GM19438 (cell line): ENCODE data around the gene IGF1R.
"Not testable (repeated sequence)": the region's sequence is repeated elsewhere in the genome, so short reads cannot be mapped to it uniquely, and the experiment has no call there.

Experiments
- ATAC-seq: cut with Tn5 transposase; IDR thresholded peaks from one replicate; pipeline ENCODE4 v1.9.1; 2021; ENCODE audit warnings: low read depth; ENCODE audit not compliant: unreplicated experiment

IGF1R gene

GRCh38 chr15:98953000-98953787 lies 304.9 kb downstream of the IGF1R start:
- peak; percentile 46 for ATAC-seq

DNA sequence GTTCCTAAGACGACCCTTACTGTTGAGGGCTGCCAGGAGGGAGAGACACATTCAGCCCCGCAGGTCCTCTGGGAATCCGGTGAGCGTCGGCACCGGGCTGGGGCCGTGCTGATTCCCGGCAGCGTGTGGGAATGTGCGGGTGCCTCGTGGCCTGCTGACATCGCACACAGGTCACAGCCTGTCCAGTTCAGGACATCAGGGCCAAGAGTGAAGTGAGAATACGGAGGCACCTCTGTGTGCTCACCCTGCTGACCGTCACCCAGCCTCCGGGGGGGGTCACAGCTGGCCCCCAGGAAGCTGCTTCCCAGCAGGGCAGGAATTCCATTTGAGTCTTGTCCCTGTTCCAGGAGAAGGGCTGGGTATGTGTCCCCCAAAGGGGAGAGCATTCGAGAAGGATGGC lies 305.6 kb downstream of the IGF1R start:
- no peak for ATAC-seq

- no peak for ATAC-seq
These were observed 306.1 kb downstream of the IGF1R start for GRCh38 chr15:98954411-98954810.

GRCh38 chr15:98955331-98955730 lies 307.0 kb downstream of the IGF1R start:
- ATAC-seq = no peak

- ATAC-seq = no peak
These were observed 307.8 kb downstream of the IGF1R start for GRCh38 chr15:98955961-98956723.

GRCh38 chr15:98956796-98957553 lies 308.6 kb downstream of the IGF1R start:
- ATAC-seq = no peak

GRCh38 chr15:98957655-98958054 lies 309.3 kb downstream of the IGF1R start:
- ATAC-seq = no peak

GRCh38 chr15:98958076-98958475 lies 309.7 kb downstream of the IGF1R start:
- ATAC-seq = no peak

DNA sequence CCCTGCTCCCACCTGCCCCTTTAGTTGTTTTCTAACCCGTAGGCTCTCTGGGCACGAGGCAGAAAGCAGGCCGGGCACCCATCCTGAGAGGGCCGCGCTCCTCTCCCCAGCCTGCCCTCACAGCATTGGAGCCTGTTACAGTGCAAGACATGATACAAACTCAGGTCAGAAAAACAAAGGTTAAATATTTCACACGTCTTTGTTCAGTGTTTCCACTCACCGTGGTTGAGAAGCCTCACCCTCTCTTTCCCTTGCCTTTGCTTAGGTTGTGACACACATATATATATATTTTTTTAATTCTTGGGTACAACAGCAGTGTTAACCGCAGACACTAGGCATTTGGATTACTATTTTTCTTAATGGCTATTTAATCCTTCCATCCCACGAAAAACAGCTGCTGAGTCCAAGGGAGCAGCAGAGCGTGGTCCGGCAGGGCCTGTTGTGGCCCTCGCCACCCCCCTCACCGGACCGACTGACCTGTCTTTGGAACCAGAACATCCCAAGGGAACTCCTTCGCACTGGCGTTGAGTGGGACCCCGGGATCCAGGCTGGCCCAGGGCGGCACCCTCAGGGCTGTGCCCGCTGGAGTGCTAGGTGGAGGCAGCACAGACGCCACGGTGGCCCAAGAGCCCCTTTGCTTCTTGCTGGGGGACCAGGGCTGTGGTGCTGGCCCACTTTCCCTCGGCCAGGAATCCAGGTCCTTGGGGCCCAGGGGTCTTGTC lies 310.7 kb downstream of the IGF1R start:
- no peak for ATAC-seq

GRCh38 chr15:98959640-98960007 lies 311.3 kb downstream of the IGF1R start:
- ATAC-seq = no peak

- ATAC-seq = no peak
These were observed 312.3 kb downstream of the IGF1R start for GRCh38 chr15:98960555-98961050.

DNA sequence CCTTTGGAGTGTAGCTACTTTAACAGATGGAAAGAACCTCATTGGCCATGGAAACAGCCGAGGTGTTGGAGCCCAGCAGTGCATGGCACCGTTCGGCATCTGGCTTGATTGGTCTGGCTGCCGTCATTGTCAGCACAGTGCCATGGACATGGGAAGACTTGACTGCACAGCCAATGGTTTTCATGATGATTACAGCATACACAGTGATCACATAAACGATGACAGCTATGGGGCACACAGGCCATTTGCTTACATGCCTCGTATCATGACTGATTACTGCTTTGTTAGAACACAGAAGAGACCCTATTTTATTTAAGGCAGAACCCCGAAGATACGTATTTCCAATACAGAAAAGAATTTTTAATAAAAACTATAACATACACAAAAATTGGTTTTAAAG lies 315.1 kb downstream of the IGF1R start:
- no peak for ATAC-seq

DNA sequence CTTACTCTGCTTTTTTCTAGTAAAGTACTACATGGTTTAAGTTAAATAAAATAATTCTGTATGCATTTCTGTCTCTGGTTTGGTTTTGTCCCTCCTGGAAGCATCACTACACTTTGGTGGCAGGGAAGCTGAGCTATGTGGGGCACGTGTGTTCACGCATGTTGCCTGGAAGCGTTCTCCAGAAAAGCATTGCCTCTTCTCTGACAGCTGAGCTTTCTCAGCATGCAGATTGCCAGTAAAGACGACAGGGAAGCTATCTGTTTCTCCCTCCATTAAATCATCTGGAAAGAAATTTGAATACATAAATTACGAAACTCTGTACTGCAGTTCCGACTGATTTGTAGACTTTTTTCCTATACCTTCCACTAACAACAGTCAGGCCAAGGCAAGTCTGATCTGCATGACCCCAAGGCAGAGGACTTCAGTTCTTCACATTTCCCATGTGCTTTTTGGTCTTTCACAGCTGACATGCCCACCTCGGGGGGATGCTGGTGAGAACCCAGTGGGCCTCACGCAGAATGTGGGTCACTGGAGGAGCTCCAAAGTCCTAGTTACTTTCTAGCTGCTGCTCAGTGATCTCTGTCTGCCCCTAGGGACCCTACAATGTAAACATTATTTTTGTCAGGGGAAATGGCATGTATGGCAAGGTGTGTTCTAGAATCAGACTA lies 316.3 kb downstream of the IGF1R start:
- ATAC-seq = no peak

GRCh38 chr15:98965134-98965491 lies 316.8 kb downstream of the IGF1R start:
- ATAC-seq = not testable (repeated sequence)

GRCh38 chr15:98965597-98965996 lies 317.3 kb downstream of the IGF1R start:
- no peak for ATAC-seq

DNA sequence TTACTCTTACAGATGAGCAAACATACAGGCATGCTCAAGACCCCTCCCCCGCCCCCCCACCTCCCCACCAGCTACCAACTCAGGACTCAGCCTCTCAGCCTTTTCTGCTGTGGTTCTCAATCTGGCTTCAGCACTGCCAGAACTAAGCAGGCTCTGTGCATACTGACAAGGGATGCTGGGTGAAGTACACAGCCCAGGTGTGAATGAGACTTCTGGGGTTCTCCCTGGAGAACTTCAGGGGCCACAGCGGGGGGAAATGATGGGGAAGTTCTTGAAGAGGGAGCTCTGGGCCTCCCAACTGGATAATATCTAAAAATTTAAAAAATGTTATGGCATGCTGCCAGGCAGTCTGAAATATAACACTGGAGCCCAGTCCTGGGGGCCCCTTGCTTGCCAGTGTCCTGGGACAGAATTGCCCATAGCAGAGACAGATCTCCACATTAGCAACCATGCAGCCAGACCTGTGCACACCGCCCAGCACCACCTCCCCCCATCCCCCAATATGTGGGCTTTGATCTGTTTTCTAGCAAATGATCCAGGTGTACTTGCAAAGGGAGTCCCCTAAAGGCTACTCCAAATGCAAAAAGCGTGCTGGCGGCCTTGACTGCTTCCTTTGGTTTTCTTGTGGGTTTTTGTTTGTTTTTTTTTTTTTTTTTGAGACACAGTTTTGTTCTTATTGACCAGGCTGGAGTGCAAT lies 317.9 kb downstream of the IGF1R start:
- no peak for ATAC-seq

GRCh38 chr15:98967096-98967495 lies 318.8 kb downstream of the IGF1R start:
- no peak for ATAC-seq

GRCh38 chr15:98967916-98968315 lies 319.6 kb downstream of the IGF1R start:
- no peak for ATAC-seq

GRCh38 chr15:98968576-98968975 lies 320.2 kb downstream of the IGF1R start:
- ATAC-seq = no peak
